Lung (tissue), 12 donors: ENCODE data around the gene RAB18. TPM values are rescaled to one million over a fixed set of nuclear protein-coding genes. Genes with fewer than 3 reads are reported as not detected.

Experiments
- ATAC-seq: fragments of 200-7000 bp; cut with Tn5 transposase; one replicate; pipeline ENCODE4 v1.9.1; 2020; ENCODE audit warnings: moderate number of reproducible peaks; ENCODE audit not compliant: insufficient read depth, low FRiP score
- DNase-seq, 3 donors: peaks; one replicate each; pipeline ENCODE4 v3.0.0-alpha.2; 2013 to 2017
- H3K27ac ChIP-seq, 2 donors: one replicate each; pipeline ENCODE4 v1.5.1; 2013; ENCODE audit warnings: mild to moderate bottlenecking in 2 of 2, moderate library complexity in 2 of 2, control low read depth in 1 of 2, inconsistent platforms in 1 of 2, low read depth in 1 of 2, low read length in 1 of 2
- H3K27me3 ChIP-seq, 3 donors: one replicate each; pipeline ENCODE4 v1.5.1; 2013; ENCODE audit warnings: low read length in 2 of 3; ENCODE audit not compliant: control insufficient read depth in 3 of 3, insufficient read depth in 3 of 3
- H3K36me3 ChIP-seq, 4 donors: one replicate each; pipeline ENCODE4 v1.5.1; 2013; ENCODE audit warnings: low read length in 4 of 4, mild to moderate bottlenecking in 1 of 4, moderate library complexity in 1 of 4; ENCODE audit not compliant: control insufficient read depth in 4 of 4, insufficient read depth in 4 of 4
- H3K4me1 ChIP-seq, 5 donors: one replicate each; pipeline ENCODE4 v1.5.1; 2013; ENCODE audit warnings: low read length in 5 of 5, mild to moderate bottlenecking in 2 of 5, moderate library complexity in 1 of 5; ENCODE audit not compliant: control insufficient read depth in 5 of 5, insufficient read depth in 5 of 5
- H3K4me3 ChIP-seq: one replicate; pipeline ENCODE4 v1.5.1; 2013; ENCODE audit warnings: mild to moderate bottlenecking, control low read depth, moderate library complexity
- H3K9ac ChIP-seq, 2 donors: one replicate each; pipeline ENCODE4 v1.5.1; 2013; ENCODE audit warnings: low read length in 2 of 2, control low read depth in 1 of 2; ENCODE audit not compliant: insufficient read depth in 1 of 2
- H3K9me3 ChIP-seq, 4 donors: one replicate each; pipeline ENCODE4 v1.5.1; 2013; ENCODE audit warnings: low read length in 3 of 4, mild to moderate bottlenecking in 1 of 4, moderate library complexity in 1 of 4; ENCODE audit not compliant: control insufficient read depth in 4 of 4, insufficient read depth in 3 of 4
- WGBS, 2 donors: extraction: QIAGEN DNeasy Blood & Tissue Kit; methylation state at CpG; one replicate each; pipeline ENCODE4 v1.1.7; 2013; 5-methylcytosine and 5-hydroxymethylcytosine counted together
- polyA plus RNA-seq, 2 donors: library from polyadenylated mRNA; stranded (reverse); fragments of 200-250 nt; gene quantifications; one replicate each; pipeline ENCODE4 v1.2.1, GENCODE V29; 2013
- total RNA-seq, 2 donors: library from RNA; depleted of rRNA in 1 of 2; stranded (reverse); fragments of >200 nt in 1 of 2; gene quantifications; one replicate each; pipeline ENCODE4 v1.2.1, GENCODE V29; 2014 to 2021
- TF ChIP-seq, protein P1 (sequence below): IDR thresholded peaks from 2 replicates; pipeline ENCODE4 v1.5.1; 2012; ENCODE audit warnings: mild to moderate bottlenecking; ENCODE audit errors: control extremely low read depth, extremely low read depth
- donor health status: control.
- donor health status: control.
- donor health status: Bipolar disorder and iron deficiency.
- donor health status: healthy.
- donor health status: DM: yes; HTN: yes; CAD: no.

The RAB18 gene
- total and polyA plus RNA-seq, 4 donors: 26.8 to 84.5 (median 55.5) TPM

DNA sequence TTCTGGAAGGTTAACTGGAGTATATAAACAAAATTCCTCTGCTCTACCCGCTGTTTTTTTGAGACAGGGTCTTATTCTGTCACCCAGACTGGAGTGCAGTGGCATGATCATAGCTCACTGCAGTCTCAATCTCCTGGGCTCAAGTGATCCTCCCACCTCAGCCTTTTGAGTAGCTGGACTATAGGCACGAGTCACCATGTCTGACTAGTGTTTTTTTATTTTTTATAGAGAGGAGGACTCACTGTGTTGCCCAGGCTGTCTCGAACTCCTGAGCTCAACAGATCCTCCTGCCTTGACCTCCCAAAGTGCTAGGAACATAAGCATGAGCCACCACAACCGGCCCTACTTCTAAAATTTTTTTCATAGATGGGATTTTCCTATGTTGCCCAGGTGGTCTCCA, 2.2 kb downstream of the RAB18 start:
- Histone ChIP-seq H3K36me3 (peaks cover 0 to 3% (median 1%) of the 10 kb centered on the region in 4 donors), H3K9ac (no peak overlapping the region), H3K4me1 (peaks cover 0 to 16% (median 7%) of the 10 kb centered on the region in 5 donors), H3K4me3 (no peak overlapping the region), H3K27ac (no peak overlapping the region), H3K9me3 (no peaks in the 10 kb centered on the region), H3K27me3 (no peaks in the 10 kb centered on the region)
- ATAC-seq: no peak
- WGBS, 2 donors: 74 to 88% methylated on average over 4 of the region's 4 CpGs
- TF ChIP-seq, protein P1, sequence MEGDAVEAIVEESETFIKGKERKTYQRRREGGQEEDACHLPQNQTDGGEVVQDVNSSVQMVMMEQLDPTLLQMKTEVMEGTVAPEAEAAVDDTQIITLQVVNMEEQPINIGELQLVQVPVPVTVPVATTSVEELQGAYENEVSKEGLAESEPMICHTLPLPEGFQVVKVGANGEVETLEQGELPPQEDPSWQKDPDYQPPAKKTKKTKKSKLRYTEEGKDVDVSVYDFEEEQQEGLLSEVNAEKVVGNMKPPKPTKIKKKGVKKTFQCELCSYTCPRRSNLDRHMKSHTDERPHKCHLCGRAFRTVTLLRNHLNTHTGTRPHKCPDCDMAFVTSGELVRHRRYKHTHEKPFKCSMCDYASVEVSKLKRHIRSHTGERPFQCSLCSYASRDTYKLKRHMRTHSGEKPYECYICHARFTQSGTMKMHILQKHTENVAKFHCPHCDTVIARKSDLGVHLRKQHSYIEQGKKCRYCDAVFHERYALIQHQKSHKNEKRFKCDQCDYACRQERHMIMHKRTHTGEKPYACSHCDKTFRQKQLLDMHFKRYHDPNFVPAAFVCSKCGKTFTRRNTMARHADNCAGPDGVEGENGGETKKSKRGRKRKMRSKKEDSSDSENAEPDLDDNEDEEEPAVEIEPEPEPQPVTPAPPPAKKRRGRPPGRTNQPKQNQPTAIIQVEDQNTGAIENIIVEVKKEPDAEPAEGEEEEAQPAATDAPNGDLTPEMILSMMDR: no peak
- no peak for DNase-seq

DNA sequence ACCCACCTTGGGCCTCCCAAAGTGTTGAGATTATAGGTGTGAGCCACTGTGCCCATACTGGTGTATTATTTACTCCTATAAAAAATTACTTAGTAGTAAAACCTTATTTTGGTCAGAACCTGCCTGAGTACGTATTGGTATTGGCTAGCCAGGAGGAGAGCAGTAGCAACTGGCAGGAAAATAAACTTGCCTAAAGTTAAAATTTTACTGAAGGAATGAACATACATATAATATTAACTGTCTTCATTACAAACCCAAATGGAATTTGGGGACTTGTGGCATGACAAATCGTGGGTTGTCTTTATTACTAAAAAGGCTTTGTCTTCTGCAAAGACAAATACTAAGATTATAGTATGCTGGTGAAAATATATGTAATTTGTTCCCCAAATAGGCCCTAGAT, 8.4 kb downstream of the RAB18 start:
- ATAC-seq: no peak
- peaks cover 0 to 6% (median 0%) of the 10 kb centered on the region in 5 donors for H3K4me1 ChIP-seq
- H3K9ac ChIP-seq: no peak overlapping the region
- no peaks in the 10 kb centered on the region for H3K27me3 ChIP-seq
- no peaks in the 10 kb centered on the region for H3K9me3 ChIP-seq
- no peak for DNase-seq
- H3K4me3 ChIP-seq: no peak overlapping the region
- H3K36me3 ChIP-seq: peaks cover 0 to 19% (median 2%) of the 10 kb centered on the region in 4 donors
- TF ChIP-seq, protein P1: no peak
- no peak overlapping the region for H3K27ac ChIP-seq
- WGBS, 2 donors: 67 to 70% methylated on average over 2 of the region's 2 CpGs

DNA sequence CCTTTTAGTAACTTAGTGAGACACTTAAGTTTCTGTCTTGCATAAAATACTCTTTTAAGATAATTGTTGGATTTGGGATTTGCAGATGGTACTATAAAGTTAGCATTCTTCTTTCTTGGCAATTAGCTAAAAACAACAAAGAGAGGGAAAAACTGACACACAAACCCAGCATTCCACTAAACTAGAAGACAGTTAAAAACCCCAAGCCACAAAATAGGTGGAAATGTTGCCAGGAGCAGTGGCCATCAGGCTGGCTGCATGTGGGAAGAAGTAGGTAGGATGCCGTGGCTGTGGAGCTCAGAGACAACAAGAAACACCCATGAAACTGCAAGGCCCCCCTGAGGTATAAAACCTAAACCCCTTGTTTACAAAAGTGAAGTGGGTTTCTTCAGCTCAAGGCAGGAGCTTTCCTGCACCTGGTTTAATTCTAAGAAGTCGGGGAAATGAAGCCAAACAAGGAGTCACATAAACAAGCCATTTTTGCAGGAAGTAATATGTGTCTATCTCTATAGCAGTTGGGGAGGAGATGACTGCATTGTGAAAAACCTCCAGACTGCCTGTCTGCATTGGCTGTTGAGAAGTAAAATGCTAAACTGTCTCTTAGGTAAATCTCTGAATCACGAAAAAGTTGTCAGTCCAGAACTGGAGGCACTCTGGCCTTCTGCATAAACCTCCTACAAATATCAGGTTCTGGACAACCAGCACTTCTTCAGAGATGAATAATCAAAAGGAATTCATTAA, 9.5 kb downstream of the RAB18 start:
- Histone ChIP-seq H3K4me3 (no peak overlapping the region), H3K9me3 (no peaks in the 10 kb centered on the region), H3K27me3 (no peaks in the 10 kb centered on the region), H3K36me3 (peaks cover 0 to 19% (median 2%) of the 10 kb centered on the region in 4 donors), H3K9ac (no peak overlapping the region), H3K4me1 (peaks cover 0 to 3% (median 0%) of the 10 kb centered on the region in 5 donors), H3K27ac (no peak overlapping the region)
- DNase-seq (no peak), ATAC-seq (no peak)
- TF ChIP-seq, protein P1: no peak
- WGBS, 2 donors: 31 to 47% methylated on average over 3 of the region's 3 CpGs
